ENCODE measurements around the gene QDPR.
"Not testable (repeated sequence)": the region's sequence is repeated elsewhere in the genome, so short reads cannot be mapped to it uniquely, and the experiment has no call there.

QDPR gene

DNA sequence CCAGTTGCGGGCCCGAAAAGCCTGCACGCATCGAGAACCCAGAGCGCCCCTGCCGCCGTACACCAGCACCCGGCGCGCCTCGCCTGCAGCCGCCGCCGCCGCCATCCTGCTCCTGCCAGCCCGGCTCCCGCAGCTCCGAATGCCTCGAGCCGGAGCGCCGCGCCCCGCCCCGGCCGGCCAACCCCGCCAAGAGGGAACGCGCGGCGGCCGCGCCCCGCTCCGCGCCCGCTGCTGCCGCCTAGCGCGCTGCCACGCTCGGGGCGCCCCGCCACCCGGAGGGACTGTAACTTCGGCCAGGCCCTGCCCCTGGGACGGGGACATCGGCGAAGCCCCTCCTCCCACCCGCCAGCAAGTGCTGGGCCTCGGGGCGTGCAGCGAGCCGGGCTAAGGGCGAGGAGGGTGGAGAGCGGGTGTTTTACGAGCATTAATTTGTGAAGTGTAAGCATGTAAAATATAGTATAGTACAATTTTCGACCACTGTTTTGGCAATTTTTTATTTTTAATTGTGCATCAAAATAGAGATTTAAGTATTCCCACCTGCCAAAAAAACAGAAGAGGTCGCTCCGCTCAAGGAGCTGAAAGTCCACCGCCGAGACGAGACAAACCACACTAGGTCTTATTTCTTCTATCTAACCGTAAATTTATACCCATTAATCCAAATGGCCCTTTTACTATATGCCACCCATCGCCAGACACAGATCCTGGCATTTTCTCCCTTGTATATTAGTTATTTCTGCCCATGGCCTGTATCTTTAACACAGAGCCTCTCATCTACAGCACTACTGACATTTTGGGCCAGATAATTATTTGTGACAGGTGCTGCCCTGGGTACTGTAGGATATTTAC, at the start of gene QDPR:
TSS of gene QDPR (minus strand) at position 141 of the 846 bp plus-strand sequence. CDS start at position 105, 36 bp downstream.
- peak; percentile 94 for DNase-seq (ENCODE audit: low spot score)

DNA sequence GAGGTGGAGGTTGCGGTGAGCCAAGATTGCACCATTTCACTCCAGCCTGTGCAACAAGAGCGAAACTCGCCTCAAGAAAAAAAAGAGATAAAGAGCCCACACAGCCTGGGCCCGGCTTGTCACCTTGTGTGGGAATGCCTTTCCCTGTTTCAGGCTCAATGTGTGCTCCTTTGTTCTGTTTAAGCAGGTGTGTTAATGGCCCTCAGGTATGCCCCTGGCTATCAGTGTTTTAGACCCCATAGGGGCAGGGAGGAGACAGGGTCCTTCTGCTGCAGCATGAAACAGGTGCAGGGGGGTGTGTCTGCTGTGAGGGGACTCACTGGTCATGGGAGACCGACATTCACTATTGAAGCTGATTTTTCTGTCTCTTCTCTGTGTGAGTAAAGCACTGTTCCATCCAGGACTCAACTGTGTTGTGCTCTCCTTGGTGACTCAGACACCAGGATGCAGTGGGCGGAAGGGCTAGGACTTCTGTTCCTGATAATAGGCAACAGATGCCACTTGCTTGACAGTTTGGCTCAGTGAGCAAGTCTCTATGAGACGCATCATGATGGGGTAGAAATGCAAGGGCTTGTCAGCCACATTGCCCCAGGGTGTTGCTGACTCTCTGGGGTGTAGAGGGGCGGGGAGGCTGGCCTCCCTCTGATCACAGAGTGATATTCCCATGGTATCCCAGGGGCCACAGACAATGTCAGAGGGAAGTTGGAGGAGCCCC, 49.5 kb upstream of the QDPR start:
- no peak for DNase-seq (ENCODE audit: low spot score)

DNA sequence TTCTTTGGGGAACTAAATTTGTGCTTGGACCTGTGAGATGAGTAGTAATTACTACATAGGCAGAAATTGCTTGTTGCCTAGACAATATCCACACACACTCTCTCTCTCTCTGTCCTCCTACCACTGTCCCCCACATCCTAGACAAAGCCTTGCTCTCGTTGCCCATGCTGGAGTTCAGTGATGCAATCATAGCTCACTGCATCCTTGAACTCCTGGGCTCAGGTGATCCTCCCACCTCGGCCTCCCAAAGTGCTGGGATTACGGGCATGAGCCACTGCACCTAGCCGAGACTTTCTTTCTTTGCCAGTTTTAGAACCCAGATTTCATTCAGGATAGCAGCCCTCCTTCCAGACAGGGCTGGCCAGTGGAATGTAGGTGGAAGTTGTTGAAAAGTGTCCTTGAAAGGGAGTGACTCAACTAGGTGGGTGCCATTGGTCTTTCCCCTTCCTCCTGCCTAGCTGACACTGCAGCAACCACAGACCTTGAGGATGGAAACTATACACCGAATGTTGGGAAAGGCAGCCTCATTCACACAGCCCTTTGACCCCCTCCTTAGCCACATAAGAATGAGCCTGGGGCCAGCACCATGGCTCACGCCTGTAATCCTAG, 48.3 kb upstream of the QDPR start:
- DNase-seq (ENCODE audit: low spot score) = no peak

DNA sequence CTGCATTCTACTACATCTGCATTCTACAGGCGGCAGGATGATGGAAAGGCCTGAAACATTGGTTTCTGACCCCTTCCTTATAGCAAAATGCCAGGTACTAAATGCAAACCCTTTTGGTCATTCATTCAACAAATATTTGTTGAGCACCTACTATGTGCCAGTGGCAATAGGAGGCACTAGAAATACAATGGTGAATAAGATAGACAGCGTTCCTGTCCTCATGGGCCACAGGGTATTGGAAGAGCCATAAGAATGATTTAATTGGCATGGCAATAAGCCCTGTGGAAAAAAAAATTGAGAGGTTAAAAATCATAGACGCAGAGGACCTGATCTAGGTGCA, 47.8 kb upstream of the QDPR start:
- DNase-seq (ENCODE audit: low spot score) = no peak

DNA sequence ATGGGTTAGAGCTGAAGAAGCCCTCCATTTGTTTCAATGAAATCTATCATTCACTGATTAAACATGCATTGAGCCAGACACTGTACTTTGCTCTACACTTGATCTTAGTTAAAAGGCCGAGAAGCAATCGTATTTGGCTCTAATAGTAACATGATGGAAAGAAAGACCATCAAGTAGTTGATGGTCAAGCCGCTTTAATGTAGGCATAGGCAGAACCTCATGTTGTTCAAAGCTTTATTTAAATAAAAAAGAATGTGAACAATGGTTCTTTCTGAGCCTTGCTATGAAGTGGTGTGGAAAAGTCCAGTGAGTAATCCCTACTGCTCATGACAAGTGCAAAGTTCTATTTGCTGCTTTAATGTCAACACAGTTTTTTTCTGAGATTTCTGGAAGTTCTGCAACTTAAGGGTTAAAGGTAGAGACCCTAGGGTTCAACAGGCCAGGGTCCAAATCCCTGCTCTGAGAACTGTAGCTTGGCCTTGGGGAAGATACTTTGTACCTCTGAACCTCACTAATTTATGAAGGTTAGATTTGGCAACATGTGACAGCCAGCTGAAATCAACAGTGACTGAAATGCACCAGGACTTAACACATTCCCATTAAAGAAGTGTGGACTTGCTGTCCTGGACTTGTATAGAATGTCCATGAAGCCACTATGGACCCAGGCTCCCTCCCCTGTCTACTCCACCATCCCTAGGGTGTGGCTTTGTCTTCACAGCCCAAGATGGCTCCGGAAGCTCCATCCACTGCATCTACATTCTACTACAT, 47.2 kb upstream of the QDPR start:
- DNase-seq (ENCODE audit: low spot score) = no peak

DNA sequence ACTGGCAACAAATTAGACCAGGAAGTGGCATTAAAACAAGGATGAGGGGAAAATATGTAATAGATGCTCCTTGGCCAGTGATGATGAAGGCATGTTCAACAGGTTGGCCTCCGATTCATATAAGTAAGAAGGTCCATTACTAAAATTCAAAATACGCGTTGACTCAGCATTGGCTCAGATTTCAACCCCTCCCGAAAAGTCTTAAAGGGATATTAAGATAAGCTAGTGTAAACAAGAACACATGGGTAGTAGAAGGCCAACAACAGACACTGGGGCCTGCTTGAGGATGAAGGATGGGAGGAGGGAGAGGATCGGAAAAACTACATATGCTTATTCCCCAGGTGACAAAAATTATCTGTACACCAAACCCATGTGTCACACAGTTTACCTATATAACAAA, 46.0 kb upstream of the QDPR start:
- no peak for DNase-seq (ENCODE audit: low spot score)

DNA sequence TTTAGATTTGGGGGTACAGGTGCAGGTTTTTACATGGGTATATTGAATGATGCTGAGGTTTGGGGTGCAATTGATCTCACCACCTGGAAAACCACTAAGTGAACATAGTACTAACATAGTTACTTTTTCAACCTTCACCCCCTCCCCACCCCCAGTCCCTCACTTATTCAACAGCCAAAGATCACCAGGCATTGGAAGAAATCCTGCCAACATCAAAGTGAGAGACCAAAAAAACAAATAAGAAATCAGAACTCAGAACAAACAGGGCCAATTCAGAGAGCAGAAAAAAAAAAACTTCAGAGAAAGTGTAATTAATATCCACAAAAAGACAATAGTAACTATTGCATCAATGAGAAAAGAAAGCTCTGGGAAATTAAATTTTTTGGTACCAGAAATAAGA, 44.6 kb upstream of the QDPR start:
- no peak for DNase-seq (ENCODE audit: low spot score)

DNA sequence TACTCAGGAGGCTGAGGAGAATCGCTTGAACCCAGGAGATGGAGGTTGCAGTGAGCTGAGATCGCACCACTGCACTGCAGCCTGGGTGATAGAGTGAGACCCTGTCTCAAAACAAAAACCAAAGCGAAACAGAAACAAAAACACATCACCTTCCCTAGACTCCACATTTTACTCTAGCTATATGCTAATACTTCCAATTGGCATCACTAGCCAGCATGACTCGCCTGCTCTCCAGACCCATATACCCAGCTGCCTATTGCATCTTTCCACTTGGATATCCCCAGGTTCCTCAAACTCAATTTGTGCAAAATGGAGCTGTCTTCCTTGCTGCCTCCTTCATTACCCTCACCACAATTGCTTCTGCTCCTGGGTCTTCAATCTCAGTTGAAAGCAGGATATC, 42.7 kb upstream of the QDPR start:
- DNase-seq (ENCODE audit: low spot score) = no peak

DNA sequence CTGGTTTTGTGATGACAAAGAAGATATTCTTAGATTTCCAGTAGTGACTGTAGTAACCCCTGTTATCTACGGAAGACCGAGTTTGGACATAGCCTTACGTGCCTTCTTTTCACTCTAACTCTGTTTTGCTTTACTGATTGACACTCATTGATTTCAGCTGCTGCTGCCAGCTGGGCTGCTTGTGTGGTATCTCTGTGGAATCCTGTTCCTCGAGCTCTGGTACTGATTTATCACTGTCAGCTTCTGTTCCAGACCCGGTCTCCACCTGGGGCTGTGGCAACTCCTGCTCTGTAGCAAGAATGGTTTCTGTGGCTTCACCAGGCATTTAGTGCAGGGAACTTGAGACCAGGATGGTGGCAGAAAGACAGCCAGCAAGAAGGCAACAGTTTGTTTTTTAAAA, 40.5 kb upstream of the QDPR start:
- no peak for DNase-seq (ENCODE audit: low spot score)

DNA sequence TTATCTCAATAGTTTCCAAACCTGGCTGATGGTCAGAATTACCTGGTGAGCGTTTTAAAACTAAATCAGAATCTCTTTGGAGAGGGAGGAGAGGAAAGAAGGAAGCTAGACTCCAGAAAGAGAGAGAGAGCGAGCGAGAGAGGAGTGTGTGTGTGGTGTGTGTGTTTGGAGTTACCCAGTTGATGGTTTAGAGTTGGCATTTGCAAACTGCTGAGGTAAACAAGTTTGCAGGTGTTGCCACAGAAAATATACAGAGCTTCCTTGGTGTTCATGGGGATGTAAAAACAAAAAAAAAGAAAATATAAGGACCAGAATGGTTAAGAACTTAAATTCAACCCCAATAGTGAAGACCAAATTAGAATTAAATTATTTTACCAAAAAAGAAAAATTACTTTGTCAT, 38.7 kb upstream of the QDPR start:
- no peak for DNase-seq (ENCODE audit: low spot score)

DNA sequence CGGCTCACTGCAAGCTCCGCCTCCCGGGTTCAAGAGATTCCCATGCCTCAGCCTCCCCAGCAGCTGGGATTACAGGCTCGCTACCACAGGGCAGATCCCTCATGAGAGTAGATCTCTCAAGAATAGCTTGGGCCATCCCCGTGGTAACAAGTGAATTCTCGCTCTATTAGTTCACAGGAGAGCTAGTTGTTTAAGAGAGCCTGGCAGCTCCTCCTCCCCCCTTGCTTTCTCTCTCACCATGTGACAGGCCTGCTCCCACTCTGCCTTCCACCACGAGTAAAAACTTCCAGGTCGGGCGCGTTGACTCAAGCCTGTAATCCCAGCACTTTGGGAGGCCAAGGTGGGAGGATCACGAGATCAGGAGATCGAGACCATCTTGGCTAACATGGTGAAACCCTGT, 34.8 kb upstream of the QDPR start:
- no peak for DNase-seq (ENCODE audit: low spot score)

DNA sequence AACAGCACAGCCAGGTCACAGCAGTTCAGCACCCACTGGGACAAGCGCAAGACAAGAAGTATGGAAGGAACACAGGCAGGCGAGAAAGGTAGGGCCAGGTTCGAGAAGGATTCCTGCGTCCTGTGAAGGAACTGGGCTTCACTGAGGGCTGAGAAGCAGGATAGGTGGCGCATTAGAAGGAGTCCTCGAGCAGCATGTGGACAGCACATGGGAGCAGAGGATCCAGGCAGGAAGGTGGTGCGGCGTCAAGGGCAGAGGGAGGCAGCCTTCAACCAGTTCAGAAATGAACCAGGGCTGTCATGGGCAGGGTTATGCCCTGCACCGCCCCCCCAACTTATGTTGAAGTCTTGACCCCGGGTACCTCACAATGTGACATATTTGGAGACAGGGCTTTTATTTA, 34.3 kb upstream of the QDPR start:
- no peak for DNase-seq (ENCODE audit: low spot score)

DNA sequence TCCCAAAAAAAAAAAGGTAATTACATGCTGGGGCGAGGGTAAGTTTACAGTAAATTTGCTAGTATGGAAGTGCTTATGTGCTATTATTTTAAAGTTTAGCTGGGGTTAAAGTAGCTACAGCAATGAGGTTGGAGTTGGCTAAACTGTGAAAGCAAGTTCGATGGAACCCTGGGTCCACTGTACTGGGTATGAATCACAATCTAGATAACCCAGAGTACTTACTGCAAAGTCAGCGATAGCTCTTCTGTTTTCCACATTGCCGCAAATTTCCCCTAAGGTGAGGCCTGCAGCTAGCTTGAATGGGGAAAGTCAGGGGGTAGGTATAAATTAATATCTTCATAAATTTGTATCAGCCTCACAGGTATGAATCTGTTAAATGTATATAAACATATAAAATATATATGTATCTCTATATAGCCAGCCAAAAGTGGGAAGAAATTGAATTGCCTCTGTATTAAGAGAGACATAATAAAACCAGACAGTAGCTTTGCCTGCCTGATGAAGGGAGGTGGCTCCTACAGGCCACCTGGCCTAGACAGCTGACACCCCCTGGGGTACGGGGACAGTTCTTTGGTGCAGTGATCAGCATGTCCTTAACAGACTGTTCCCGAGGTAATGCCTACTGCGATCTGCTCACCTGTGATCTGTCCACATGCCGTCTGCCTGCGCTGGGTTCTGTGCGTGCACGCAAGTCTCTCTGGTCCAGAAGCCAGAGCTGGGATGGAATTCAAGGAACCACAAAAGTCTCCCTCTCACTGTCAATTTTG, 33.7 kb upstream of the QDPR start:
- DNase-seq (ENCODE audit: low spot score) = no peak

DNA sequence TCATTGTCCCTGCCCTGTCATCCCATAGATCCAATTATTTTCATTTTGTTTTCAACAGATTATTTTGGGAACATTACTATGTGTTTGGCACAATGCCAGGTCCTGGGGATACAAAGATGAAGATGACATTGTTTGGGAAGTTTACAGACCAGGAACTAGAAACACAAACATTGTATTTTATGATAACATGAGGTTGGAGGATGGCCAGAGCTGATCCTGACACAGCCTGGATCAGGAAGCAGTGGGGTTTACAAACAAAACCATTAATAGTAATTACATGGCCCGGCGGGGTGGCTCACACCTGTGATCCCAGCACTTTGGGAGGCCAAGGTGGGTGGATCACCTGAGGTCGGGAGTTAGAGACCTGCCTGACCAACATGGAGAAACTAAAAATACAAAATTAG, 32.9 kb upstream of the QDPR start:
- peak; percentile 90 for DNase-seq (ENCODE audit: low spot score)

DNA sequence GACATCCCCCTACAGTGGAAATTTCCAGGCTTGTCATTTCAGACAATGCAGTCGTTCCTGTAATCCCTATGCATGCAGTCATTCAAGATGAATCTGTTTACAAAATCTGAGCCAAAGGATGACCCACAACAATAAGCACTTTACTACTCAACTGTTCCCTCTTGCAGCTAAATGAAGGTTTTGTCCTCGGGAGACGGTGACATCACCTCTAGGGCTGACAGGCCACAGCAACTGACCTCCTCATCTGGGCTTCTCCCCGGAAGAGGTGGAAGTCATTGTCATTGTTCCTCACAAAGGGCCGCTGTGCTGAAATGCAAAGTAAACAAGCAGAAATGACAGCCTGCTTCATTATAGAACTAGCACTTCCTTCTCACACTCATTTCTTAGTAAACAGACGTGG, 32.3 kb upstream of the QDPR start:
- peak; percentile 99 for DNase-seq (ENCODE audit: low spot score)

DNA sequence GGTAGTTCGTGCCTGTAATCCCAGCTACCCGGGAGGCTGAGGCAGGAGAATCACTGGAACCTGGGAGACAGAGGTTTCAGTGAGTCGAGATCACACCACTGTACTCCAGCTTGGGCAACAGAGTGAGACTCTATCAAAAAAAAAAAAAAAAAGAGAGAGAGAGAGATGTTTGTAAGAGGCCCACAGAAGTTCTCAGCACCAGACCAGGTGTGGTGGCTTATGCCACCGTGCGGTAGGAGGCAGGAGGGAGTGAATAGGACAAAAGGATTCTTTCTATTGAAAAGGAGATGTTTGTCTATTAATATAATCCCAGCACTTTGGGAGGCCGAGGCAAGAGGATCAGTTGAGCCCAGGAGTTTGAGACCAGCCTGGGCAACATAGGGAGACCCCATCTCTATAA, 25.2 kb upstream of the QDPR start:
- DNase-seq (ENCODE audit: low spot score) = not testable (repeated sequence)

DNA sequence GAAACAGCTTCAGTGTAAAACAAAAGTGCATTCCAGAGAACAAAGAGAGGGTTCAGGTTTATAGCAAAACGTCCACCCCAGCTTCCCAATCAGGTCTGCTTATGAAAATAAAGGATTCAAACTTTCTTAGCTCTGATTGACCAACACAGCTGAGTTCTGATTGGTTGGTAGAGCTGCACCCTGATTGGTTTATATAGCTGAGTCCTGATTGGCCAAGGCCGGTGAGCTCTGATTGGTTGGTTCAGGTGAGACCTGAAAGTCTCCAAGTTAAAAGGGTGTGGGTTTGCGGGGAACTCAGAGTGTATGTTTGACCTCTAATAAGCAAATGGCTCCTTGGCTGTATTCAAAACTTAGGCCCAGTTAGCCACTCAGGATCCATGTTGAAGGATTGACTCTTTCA, 24.0 kb upstream of the QDPR start:
- no peak for DNase-seq (ENCODE audit: low spot score)

DNA sequence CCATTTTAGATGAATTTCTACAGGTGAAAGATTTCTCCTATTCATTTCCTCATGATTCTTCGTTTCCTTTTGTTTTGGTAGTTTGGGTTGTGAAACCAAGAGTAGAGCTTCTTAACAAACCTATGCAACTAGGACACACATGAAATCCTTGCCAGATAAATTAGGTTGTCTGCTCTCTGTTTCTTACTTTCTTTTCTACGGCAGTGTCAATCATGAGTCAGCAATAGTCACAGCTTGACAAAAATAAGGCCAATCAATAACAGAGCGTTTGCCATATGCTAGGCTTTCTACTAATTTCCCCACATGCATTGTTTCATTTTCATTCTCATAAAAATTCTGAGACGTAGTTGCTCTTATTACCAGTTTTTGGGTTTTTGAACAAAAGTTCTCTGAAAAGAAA, 23.4 kb upstream of the QDPR start:
- DNase-seq (ENCODE audit: low spot score) = no peak

DNA sequence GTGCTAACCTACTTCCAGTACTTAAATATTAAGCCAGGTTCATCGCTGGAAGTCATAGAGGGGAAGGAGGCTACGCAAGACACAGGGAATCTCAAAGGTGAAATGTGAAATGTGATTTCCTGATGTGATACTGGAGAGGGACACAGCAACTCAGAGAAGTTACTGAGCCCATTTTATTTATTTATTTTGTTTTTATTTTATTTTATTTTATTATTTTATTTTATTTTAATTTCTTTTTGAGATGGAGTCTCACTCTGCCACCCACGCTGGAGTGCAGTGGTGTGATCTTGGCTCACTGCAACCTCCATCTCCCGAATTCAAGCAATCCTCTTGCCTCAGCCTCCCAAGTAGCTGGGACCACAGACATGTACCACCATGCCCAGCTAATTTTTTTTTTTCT, 22.8 kb upstream of the QDPR start:
- no peak for DNase-seq (ENCODE audit: low spot score)

DNA sequence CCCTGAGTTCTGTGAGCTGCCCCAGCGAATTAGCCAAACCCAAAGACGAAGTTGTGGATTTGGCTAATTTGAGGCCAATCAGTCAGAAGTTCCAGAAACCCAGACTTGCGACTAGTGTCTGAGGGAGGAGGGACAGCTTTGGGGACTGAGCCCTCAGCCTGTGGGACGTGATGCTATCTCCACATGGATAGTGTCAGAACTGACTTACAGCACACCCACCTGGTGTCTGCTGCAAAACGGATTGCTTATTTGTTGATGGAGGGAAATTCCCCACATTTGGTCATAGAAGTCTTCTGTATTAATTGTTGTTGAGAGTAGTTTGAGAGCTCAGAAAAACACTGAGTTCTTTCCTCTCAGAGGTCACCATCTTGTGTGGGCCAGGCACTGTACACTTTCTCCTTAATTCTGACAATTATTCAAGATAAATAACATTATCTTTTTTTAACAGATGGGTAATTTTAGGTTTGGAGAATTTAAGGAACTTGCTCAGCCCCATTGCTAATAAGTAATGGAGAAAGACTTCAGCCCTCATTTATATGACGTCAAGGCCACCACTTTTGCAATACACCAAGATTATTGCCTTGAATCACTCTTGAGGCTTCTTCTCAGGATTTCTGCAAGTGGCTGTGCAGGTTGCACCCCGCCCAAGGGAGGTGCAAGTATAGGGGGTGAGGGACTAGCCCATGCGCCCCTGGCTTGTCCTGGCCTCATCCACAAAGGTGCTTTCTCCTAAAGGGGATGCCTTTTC, 19.8 kb upstream of the QDPR start:
- DNase-seq (ENCODE audit: low spot score) = no peak

DNA sequence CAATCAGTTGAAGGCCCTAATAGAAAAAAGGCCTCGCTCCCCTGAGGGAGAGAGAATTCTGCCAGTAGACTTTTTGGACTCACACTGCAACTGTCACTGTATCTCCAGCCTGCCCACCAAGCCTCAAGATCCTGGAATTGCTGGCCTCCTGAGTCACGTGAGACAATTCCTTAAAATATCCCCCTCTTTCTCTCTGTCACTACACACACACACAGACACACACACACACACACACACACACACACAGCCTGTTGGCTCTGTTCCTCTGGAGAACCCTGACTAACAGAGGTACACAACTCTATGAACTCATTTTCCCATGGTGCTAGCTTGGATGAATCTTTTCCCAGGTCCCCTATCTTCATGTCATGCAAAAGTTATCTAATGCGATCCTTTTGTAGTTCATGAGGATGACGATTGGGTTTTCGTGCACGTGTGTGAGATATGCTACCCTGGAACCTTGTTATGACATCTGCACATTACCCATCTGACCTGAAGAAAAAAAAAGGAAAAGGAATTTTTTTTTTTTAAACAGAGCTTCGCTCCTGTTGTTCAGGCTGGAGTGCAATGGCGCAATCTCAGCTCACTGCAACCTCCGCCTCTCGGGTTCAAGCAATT, 16.8 kb upstream of the QDPR start:
- no peak for DNase-seq (ENCODE audit: low spot score)
